Spleen (tissue), 7 donors: ENCODE data around the gene MRPS22.
A peak's percentile ranks its signal among the peaks of the same experiment; 100 is the strongest.

ENCODE experiments used
- POLR2A ChIP-seq, 3 donors: fragments of 450-650 bp; IDR thresholded peaks; one replicate each; pipeline ENCODE4 v1.5.1; 2017; ENCODE audit warnings: antibody characterized with exemption in 3 of 3, mild to moderate bottlenecking in 1 of 3
- POLR2AphosphoS5 ChIP-seq, 3 donors: sonication (generic); formaldehyde crosslinking; IDR thresholded peaks; one replicate each; pipeline ENCODE4 v1.5.1; 2017; ENCODE audit warnings: antibody characterized with exemption in 3 of 3
- TF ChIP-seq, protein P1 (sequence below), 11 experiments: fragments of 200-600 bp in 7 of 11; fragments of 450-650 bp in 4 of 11; sonication (generic) in 4 of 11; IDR thresholded peaks in 8 of 11; conservative IDR thresholded peaks in 3 of 11; 1 replicate in 7 of 11; 2 replicates in 4 of 11; pipeline versions ENCODE4 v1.4.0 to v1.8.0; 2016 to 2021; ENCODE audit warnings: antibody characterized with exemption in 11 of 11, inconsistent platforms in 4 of 11, mild to moderate bottlenecking in 1 of 11
- donor health status: DM: no; HTN: no; CAD: no; lungs with moderate emphysema.
- donor health status: DM: no; HTN: no; CAD: no.
- donor health status: DM: no; HTN: no; CAD: no.

DNA sequence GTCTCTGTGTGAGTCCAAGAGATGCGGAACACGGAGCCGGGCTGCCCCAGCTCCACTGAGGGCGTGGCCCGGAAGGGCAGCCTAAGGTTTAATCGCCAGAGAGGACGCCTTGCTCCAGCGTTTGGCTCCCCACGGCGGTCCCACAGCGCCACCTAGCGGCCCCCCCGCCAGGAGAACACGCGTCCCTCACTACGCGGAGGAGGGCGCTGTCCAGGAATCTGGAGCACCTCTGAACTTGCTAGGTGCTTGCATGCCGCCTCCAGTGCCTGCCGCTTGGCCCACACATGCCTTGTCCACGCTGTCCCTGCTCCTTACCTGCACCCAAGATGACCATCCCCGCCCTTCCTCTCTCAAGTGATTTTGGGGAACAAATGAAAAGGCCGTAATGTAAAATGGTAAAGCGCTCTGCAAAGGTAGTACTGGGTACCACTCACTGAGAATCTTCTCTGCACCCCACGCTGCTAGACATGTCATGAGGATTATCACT lies 14.4 kb upstream of the MRPS22 start:
- TF ChIP-seq, protein P1, sequence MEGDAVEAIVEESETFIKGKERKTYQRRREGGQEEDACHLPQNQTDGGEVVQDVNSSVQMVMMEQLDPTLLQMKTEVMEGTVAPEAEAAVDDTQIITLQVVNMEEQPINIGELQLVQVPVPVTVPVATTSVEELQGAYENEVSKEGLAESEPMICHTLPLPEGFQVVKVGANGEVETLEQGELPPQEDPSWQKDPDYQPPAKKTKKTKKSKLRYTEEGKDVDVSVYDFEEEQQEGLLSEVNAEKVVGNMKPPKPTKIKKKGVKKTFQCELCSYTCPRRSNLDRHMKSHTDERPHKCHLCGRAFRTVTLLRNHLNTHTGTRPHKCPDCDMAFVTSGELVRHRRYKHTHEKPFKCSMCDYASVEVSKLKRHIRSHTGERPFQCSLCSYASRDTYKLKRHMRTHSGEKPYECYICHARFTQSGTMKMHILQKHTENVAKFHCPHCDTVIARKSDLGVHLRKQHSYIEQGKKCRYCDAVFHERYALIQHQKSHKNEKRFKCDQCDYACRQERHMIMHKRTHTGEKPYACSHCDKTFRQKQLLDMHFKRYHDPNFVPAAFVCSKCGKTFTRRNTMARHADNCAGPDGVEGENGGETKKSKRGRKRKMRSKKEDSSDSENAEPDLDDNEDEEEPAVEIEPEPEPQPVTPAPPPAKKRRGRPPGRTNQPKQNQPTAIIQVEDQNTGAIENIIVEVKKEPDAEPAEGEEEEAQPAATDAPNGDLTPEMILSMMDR (IDR thresholded peaks at IDR 0.05 in 8 of 11, conservative IDR thresholded peaks at IDR 0.05 in 3 of 11): peak; percentile 86 to 98 (median 94)
- TF ChIP-seq POLR2AphosphoS5 (IDR thresholded peaks at IDR 0.05) (peak in 2 of 3 donors; percentile 55 to 72), POLR2A (IDR thresholded peaks at IDR 0.05) (no peak)
